H54 (cell line): Measurements from ENCODE around the gene DNPH1.

Experiments used
- DNase-seq: peaks from one replicate; pipeline ENCODE4 v3.0.0; 2011; ENCODE audit warnings: low spot score, mixed read lengths; ENCODE audit not compliant: insufficient read length
- FAIRE-seq: peaks from 3 replicates; lab custom pipeline; 2011; peaks lifted over from hg19 to GRCh38; lab: Jason Lieb, UNC
- POLR2A ChIP-seq: IDR thresholded peaks from 2 replicates; pipeline ENCODE4 v1.6.1; 2011; ENCODE audit warnings: low read depth, mild to moderate bottlenecking, low read length

Gene DNPH1

GRCh38 chr6:43242908-43243663, 13.8 kb upstream of the DNPH1 start, which contains the start of gene TTBK1:
TTBK1 (plus strand) TSS chr6:43243481; CDS start chr6:43246661, 3,180 bp downstream.
- no peak for DNase-seq
- no peak for TF ChIP-seq POLR2A
- no peak for FAIRE-seq

- FAIRE-seq (no peak), DNase-seq (no peak)
Measured at GRCh38 chr6:43241446-43241845, 12.2 kb upstream of the DNPH1 start.

GRCh38 chr6:43240950-43241349, 11.7 kb upstream of the DNPH1 start:
- no peak for TF ChIP-seq POLR2A
- FAIRE-seq, result no peak

More at GRCh38 chr6:43241446-43241845, 12.2 kb upstream of the DNPH1 start:
- no peak for TF ChIP-seq POLR2A

GRCh38 chr6:43239054-43239453, 9.8 kb upstream of the DNPH1 start:
- no peak for TF ChIP-seq POLR2A
- DNase-seq, result no peak
- FAIRE-seq, result no peak

More at GRCh38 chr6:43240950-43241349, 11.7 kb upstream of the DNPH1 start:
- DNase-seq, result no peak

- FAIRE-seq, result no peak
- no peak for TF ChIP-seq POLR2A
- DNase-seq, result no peak
Measured at GRCh38 chr6:43235841-43236240, 6.6 kb upstream of the DNPH1 start.

GRCh38 chr6:43231735-43232450, 2.6 kb upstream of the DNPH1 start:
- TF ChIP-seq POLR2A, result no peak
- DNase-seq (no peak), FAIRE-seq (no peak)

GRCh38 chr6:43231053-43231452, 1.8 kb upstream of the DNPH1 start:
- DNase-seq (no peak), FAIRE-seq (no peak)
- TF ChIP-seq POLR2A, result no peak

GRCh38 chr6:43229803-43230620, 731 bp upstream of the DNPH1 start:
- TF ChIP-seq POLR2A, result no peak
- FAIRE-seq (no peak), DNase-seq (no peak)

- FAIRE-seq (no peak), DNase-seq (no peak)
- no peak for TF ChIP-seq POLR2A
Measured at GRCh38 chr6:43226192-43226851, 3.0 kb downstream of the DNPH1 start.

GRCh38 chr6:43223175-43223574, 6.1 kb downstream of the DNPH1 start:
- DNase-seq (no peak), FAIRE-seq (no peak)

GRCh38 chr6:43222418-43223059, 6.7 kb downstream of the DNPH1 start:
- DNase-seq (no peak), FAIRE-seq (no peak)
- TF ChIP-seq POLR2A, result no peak

More at GRCh38 chr6:43223175-43223574, 6.1 kb downstream of the DNPH1 start:
- no peak for TF ChIP-seq POLR2A

- no peak for TF ChIP-seq POLR2A
- FAIRE-seq (no peak), DNase-seq (no peak)
Measured at GRCh38 chr6:43221046-43221972, 8.0 kb downstream of the DNPH1 start.
